Measurements from ENCODE around the gene SLC7A5. TPM values are rescaled to one million over a fixed set of nuclear protein-coding genes. Genes with fewer than 3 reads are reported as not detected.

Gene SLC7A5
- total and polyA plus RNA-seq, 2 experiments from 2014 or later = 69.9 to 79.0 TPM

DNA sequence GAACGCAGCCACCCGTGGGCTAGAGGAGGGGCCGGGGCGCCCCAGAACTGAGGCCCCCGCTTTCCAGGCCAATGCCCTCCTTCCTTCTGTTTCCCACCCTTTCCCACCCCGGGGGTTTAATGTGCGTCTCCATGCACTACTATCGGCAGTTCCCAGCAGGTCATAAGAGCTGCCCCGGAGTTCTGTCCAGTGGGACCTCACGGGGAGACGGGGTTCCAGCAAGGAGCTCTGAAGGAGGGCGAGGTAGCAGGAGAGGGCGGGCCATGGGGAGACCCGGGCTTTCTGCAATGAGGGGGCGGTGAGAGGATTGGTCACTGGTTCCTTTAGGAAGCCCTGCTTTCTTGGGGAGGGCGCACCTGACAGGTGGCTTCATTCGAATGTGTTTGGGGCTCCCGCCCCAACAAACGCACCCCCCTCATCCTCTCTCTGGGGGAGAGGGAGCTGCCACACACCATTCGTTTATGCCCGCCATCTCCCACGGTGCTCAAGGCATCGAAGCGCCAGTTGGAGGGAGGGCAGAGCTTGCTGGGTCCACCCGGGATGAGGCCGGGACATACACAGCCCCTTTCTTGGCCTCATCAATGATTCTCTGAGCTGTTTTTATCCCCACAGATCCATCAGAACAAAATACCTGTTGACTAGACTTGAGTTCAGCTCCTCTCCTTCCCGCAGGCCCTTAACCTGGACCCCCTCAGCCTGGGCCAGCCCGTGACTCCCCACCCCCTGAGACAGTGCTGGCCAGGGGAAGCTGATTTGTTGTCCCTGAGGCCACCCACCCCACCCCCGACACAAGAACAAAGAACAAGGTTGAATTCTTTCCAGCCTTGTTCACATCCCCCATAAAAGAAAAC, 44.1 kb downstream of the SLC7A5 start:
- Histone ChIP-seq H3K4me1 (ENCODE audit: insufficient read depth) (no peaks in the 10 kb centered on the region), H3K4me2 (ENCODE audit: unreplicated experiment) (no peak overlapping the region), H3F3A (ENCODE audit: insufficient read depth) (peaks cover 7% of the 10 kb centered on the region; the same call in 1 of the 2 replicates), H4K20me1 (ENCODE audit: insufficient read depth) (no peaks in the 10 kb centered on the region), H3K9me2 (ENCODE audit: insufficient read depth) (no peaks in the 10 kb centered on the region), H3K79me2 (ENCODE audit: insufficient read depth) (no peaks in the 10 kb centered on the region), H3K36me3 (ENCODE audit: low read depth) (peaks cover 4% of the 10 kb centered on the region; the same call in 1 of the 2 replicates), H3K9ac (no peak overlapping the region), H3K27ac (no peak overlapping the region), H3K9me3 (ENCODE audit: low read depth) (no peaks in the 10 kb centered on the region), H3K4me3 (no peak overlapping the region), H2AFZ (no peak overlapping the region), H3K27me3 (replicated peaks; ENCODE audit: insufficient read depth) (0 out of 2 replicates have a peak, but pooled peaks cover 5% of the 10 kb centered on the region)
- in situ Hi-C loops (cut with MboI) = no loop called here
- DNase-seq = no peak
- 60% methylated on average over 26 to 29 of the region's 29 CpGs for WGBS, 2 experiments (ENCODE audit: low coverage in 1 of 2, low lambda C conversion rate in 2 of 2, missing lambda C conversion rate in 2 of 2)
- TF ChIP-seq EZH2phosphoT487 (IDR thresholded peaks at IDR 0.05; ENCODE audit: insufficient read depth, low read depth) = no peak
- TF ChIP-seq EZH2 (IDR thresholded peaks at IDR 0.05; ENCODE audit: insufficient read depth, poor library complexity, severe bottlenecking) = no peak

DNA sequence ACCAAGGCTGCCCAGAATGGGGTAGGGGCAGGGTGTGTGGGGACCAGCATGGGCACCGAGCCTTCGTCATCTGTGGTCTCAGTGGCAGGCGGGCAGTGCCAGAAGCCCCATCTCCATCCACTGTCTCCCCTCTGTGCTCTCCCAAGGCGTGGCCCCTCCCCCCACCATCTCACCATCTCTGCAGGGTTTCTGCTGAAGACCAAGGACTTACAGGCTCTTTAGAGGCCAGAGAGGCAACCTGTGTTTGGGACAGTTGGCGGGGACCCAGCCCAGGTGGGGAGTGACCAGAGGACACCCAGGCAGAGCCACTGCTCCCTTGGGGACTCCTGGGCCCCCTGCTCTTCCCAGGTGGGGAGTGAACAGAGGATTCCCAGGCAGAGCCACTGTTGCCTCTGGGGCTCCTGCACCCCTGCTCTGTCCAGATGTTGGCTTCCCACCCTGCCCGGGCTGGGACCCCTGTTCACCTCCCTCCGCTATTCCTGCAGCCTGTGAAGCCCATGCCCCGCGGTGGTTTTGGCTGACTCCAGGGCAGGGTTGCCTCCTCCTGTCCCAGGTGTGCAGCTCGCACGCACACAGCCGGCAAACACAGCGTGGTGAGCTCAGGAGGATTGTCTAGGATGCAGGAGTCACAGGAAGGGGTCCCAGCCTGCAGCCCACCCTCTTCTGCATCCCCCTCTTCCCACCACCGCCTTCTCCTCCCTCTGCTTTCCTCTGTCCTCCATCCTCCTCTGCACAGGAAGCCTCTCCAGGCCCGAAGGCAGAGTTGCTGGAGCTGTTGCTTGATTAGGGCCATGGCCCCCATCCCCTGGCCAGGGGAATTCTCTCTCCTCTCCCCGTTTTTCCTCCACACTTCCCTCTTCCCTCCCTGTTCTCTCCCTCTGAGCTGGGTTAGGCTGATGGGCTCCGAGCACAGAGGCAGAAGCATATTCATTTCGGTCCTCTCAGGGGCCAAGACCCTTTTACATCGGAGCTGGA, 45.0 kb downstream of the SLC7A5 start:
- Histone ChIP-seq H2AFZ (no peak overlapping the region), H4K20me1 (ENCODE audit: insufficient read depth) (no peaks in the 10 kb centered on the region), H3K4me2 (ENCODE audit: unreplicated experiment) (no peak overlapping the region), H3K9ac (no peak overlapping the region), H3K27ac (no peak overlapping the region), H3K79me2 (ENCODE audit: insufficient read depth) (no peaks in the 10 kb centered on the region), H3F3A (ENCODE audit: insufficient read depth) (peaks cover 7% of the 10 kb centered on the region; the same call in 1 of the 2 replicates), H3K36me3 (ENCODE audit: low read depth) (no peaks in the 10 kb centered on the region), H3K27me3 (replicated peaks; ENCODE audit: insufficient read depth) (0 out of 2 replicates have a peak, but pooled peaks cover 5% of the 10 kb centered on the region), H3K9me3 (ENCODE audit: low read depth) (no peaks in the 10 kb centered on the region), H3K4me1 (ENCODE audit: insufficient read depth) (no peaks in the 10 kb centered on the region), H3K9me2 (ENCODE audit: insufficient read depth) (no peaks in the 10 kb centered on the region), H3K4me3 (no peak overlapping the region)
- DNase-seq = no peak
- in situ Hi-C loops (cut with MboI) = no loop called here
- WGBS, 2 experiments (ENCODE audit: low coverage in 1 of 2, low lambda C conversion rate in 2 of 2, missing lambda C conversion rate in 2 of 2) = 51 to 52% methylated on average over 12 to 19 of the region's 19 CpGs
- TF ChIP-seq EZH2 (IDR thresholded peaks at IDR 0.05; ENCODE audit: insufficient read depth, poor library complexity, severe bottlenecking) (no peak), EZH2phosphoT487 (IDR thresholded peaks at IDR 0.05; ENCODE audit: insufficient read depth, low read depth) (no peak)

DNA sequence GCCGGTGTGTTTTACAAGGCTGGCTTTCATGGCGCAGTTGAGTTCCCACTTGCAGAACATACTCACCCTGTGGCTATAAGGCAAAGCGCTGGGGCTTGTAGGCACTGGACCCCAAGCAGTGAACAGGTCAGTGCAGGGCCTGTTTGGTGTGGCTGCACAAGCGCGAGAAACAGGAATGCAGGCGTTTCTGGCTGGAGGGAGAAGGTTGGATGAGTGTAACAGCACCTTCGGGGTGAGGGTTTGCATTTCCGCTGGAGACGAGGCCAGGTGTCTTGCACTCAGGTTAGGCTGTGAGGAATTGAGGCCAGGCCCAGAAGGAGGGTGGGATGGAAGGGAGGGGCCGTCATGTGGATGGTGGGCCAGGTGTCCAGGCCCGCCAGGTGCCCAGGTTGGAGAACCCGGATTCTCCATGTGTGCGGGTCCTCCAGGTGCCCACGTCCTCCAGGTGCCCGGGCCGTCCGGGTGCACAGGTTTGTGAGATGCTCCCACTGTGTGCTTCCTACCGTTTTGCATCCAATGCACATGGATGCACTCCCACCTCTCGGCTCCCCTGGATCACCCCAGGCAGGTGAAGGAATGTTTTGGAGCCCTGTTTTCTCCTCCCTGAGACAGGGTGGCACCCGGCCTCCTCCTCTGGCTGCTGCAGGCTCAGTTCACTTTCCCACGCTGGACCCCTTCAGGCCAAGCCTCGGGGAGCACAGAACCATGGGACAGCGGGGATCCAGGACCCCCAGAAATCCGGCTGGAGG, 46.0 kb downstream of the SLC7A5 start:
- no peaks in the 10 kb centered on the region for H4K20me1 ChIP-seq (ENCODE audit: insufficient read depth)
- H3K9me2 ChIP-seq (ENCODE audit: insufficient read depth) = no peaks in the 10 kb centered on the region
- TF ChIP-seq EZH2phosphoT487 (IDR thresholded peaks at IDR 0.05; ENCODE audit: insufficient read depth, low read depth) = no peak
- no peak for TF ChIP-seq EZH2 (IDR thresholded peaks at IDR 0.05; ENCODE audit: insufficient read depth, poor library complexity, severe bottlenecking)
- no peak overlapping the region for H2AFZ ChIP-seq
- H3K36me3 ChIP-seq (ENCODE audit: low read depth) = no peaks in the 10 kb centered on the region
- H3K4me3 ChIP-seq = no peak overlapping the region
- no peak overlapping the region for H3K4me2 ChIP-seq (ENCODE audit: unreplicated experiment)
- 77 to 78% methylated on average over 24 of the region's 24 CpGs for WGBS, 2 experiments (ENCODE audit: low coverage in 1 of 2, low lambda C conversion rate in 2 of 2, missing lambda C conversion rate in 2 of 2)
- in situ Hi-C loops (cut with MboI) = no loop called here
- no peak for DNase-seq
- no peaks in the 10 kb centered on the region for H3K4me1 ChIP-seq (ENCODE audit: insufficient read depth)
- H3F3A ChIP-seq (ENCODE audit: insufficient read depth) = peaks cover 7% of the 10 kb centered on the region; the same call in 1 of the 2 replicates
- H3K79me2 ChIP-seq (ENCODE audit: insufficient read depth) = no peaks in the 10 kb centered on the region
- H3K9me3 ChIP-seq (ENCODE audit: low read depth) = no peaks in the 10 kb centered on the region
- H3K27me3 ChIP-seq (replicated peaks; ENCODE audit: insufficient read depth) = 0 out of 2 replicates have a peak, but pooled peaks cover 5% of the 10 kb centered on the region
- no peak overlapping the region for H3K9ac ChIP-seq
- H3K27ac ChIP-seq = no peak overlapping the region
